ENCODE results near the gene KRTAP10-2.

KRTAP10-2 gene

DNA sequence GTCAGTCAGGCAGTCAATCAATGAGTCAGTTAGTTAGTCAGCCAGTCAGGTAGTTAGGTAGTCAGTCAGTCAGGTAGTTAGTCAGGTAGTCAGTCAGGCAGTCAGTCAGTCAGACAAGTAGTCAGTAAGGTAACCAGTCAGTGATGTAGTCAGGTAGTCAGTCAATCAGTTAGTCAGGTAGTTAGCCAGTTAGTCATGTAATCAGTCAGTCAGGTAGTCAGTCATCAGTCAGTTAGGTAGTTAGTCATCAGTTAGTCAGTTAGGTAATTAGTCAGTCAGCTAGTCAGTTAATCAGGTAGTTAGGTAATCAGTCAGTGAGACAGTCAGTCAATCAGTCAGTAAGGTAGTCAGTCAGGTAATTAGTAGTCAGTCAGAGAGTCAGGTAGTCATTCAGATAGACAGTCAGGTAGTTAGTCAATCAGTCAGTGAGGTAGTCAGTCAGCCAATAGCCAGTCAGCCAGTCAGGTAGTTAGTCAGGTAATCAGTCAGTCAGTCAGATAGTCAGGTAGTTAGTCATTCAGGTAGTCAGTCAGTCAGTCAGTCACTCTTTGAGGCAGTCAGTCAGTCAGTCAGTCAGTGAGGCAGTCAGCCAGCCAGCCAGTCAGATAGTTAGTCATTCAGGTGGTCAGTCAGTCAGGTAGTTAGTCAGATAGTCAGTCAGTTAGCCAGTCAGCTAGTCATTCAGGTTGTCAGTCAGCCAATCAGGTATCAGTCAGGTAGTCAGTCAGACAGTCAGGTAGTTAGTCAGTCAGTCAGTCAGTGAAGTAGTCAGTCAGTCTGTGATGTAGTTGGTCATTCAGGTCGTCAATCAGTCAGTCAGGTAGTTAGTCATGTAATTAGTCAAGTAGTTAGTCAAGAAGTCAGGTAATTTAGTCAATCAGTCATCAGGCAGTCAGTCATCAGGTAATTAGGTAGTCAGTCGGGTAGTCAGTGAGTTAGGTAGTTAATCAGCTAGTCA lies 26.6 kb downstream of the KRTAP10-2 start:
- no peak for DNase-seq

DNA sequence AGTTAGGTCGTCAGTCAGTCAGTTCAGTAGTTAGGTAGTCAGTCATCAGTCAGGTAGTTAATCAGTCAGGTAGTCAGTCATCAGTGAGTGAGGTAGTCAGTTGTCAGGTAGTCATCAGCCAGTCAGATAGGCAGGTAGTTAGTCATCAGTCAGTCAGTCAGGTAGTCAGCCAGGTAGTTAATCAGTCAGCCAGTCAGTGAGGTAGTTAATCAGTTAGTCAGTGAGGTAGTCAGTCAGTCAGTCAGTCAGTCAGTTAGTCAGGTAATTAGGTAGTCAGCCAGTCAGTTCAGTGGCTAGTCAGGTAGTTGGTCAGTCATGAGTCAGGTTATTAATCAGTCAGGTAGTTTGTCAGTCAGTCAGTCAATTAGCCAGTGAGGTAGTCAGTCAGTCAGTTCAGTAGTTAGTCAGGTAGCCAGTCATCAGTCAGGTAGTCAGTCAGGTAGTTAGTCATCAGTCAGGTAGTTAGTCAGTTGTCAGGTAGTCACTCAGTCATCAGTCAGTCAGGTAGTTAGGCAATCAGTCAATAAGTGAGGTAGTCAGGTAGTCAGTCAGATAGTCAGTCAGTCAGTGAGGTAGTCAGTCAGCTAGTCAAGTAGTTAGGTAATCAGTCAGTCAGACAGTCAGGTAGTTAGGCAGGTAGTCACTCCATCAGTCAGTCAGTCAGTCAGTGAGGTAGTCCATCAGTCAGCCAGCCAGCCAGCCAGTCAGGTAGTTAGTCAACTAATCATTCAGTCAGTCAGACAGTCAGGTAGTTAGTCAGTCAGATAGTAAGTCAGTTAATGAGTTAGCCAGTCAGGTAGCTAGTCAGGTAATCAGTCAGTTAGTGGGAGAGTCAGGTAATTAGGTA lies 27.5 kb downstream of the KRTAP10-2 start:
- DNase-seq, result no peak

DNA sequence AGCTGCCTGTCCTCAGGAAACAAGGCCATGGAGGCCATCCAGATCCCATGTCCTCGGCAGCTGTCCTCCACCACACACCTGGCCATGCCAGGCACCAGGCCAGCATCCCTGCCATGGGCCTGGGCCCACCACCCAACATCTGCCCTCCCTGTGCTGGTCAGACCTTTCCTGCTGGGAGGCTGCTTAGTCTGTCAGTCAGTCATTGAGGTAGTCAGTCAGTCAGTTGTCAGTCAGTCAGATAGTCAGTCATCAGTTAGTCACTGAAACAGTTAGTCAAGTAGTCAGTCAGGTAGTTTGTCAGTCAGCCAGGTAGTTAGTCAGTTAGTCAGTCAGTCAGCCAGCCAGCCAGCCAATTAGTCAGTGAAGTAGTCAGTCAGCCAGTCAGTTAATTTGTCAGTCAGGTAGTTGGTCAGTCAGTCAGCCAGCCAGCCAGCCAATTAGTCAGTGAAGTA lies 28.5 kb downstream of the KRTAP10-2 start:
- DNase-seq, result no peak

DNA sequence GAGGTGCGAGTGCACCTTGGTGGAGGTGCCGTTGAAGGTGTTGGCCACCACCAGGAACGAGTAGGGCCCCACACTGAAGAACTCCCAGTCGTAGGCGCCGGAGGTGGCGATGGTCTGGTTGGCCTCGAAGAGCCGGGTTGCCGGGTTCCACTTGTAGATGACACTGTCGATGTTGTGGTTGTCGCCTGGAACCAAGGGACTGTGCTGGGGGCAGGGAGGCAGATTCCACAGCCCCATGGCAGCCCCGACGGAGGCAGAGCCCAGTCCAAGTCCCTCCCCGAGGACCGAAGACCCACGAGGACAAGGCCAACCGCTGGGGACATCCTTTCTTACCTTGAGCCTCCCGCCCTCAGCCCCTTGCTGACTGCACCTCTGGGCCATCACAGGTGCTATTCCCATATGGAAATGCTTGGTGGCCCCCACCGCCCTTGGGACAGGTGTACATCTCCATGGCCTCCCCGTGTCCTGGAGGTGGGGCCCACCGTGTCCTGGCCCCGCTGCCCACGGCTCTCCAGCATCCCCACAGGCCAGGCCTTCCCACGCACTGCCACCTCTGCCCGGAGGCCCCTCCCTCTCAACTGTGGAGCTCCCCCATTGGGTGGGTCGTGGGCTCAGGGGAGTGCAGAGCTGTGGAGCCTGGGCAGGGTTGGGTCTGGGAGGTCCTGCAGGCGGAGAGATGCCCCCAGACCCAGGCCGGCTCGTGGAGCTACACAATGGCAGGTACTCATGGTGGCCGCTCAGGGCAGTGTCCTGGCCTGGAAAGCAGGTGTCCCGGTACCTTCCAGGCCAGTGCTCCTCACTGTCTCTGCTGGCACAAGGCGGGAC lies 29.2 kb downstream of the KRTAP10-2 start:
- DNase-seq, result no peak

DNA sequence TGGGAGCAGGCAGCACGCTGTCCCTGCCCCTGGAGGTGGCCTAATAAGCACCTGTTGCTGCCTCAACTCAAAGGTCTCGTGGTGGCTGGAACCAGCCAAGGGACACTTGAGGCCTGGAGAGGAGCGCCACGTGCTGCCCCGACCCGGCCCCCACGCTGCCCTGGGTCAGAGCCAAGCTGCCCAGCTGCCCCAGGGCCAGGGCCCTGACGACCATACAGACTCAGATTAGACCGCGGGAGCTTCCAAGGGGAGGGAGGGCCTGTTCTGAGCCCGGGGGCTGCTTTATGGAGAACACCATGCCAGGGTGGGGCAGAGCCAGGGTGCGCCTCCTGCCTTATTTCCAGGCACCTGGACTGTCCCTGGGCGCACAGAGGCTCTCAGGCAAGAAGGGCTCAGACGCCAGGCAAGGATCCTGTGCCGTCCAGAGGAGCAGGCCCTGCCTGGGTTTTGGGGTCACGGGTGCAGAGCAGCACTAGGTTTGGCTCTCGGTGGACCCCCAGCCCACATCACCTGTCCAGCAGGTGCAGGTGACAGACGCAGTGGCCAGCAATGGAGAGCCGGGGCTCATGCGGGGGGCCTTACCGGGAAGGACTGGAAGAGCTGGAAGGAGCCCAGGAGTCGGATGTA lies 29.9 kb downstream of the KRTAP10-2 start:
- DNase-seq, result no peak

DNA sequence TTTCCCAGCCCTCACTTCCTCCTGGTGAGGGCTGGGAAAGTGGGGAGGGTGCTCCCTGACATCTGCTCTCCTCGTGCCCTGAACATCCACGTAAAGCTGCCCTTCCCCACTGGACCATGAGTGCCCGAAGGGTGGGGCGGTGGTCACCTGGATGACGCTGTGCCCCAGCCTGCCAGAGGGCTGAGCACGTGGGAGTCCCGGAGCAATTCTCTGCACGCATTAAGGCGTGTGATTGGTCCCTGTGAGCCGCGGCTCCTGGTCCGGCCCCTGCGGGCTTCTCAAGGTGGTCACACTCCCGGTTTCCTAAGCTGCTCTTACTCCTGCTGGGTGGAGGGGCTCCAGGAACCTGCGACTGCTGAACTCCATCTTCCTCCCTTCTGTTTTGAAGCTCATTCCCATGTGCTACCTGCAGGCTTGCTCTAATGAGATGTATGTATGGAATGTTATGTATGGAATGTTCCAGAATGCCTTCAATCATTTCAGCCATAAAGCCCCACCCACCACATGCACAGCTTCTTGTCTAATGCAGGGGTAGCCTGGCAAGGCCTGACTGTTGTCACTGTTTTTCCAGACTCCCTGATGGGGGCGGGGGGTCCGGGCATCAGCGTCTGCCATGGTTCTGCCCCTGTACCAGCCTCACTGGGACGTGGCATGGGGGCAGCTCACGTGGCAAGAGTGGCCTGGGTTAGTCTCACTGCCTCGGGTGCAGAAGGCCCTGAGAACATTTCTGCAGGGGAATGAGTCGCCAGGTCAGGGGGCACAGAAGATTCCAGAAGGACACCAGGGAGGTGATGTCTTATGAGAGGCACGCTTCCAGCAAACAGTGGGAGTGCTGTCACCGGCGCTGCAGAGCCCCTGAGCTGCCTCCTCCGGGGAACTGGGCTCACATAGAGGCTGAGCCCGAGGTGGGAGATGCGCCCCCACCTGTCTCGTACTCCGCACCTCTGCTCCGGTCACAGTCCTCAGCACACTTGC lies 30.7 kb downstream of the KRTAP10-2 start:
- DNase-seq, result no peak

DNA sequence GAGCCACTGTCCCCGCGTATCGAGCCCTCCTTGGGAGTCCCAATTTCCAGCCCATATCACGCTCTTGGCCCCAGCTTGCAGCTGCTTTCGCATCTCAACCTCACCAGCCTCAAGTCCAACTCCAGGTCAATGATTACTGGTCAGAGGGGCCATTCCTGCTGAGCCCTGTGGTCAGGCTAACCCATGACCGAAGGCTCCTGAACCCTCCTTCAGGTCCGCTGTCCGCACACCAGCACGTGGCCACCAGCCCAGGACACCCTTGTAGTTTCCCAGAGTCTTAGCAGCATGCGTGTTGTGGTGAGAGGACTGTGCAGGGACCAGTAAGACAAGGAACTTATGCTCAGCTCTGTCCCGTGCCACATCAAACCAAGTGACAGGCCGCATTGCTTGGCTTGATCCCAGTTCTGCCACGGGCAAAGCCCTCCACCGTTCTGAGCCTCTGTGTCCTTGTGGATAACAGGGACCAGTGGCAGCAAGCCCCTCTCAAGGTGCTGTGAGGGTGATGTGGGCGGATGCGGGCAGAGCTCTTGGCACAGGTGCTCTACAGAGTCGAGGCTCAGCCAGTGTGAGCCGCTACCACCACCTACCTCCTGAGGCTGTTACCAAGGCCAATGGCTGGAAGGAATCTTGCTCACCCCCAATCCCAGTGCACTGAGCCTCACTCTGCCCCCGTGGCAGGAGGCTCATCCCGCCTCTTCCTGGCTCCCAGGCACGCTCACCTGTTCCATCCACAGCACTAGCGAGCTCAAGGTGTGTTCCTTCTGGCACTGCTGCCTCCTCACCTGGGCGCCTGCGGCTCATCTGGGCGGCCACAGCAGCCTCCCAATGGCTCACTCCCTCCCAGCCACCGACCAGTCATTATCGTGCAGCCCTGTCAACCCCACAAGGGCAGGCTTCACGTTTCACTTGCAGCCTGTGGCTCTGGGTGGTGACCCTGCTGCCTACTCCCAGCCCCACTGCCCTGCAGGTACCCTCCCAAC lies 31.7 kb downstream of the KRTAP10-2 start:
- no peak for DNase-seq

DNA sequence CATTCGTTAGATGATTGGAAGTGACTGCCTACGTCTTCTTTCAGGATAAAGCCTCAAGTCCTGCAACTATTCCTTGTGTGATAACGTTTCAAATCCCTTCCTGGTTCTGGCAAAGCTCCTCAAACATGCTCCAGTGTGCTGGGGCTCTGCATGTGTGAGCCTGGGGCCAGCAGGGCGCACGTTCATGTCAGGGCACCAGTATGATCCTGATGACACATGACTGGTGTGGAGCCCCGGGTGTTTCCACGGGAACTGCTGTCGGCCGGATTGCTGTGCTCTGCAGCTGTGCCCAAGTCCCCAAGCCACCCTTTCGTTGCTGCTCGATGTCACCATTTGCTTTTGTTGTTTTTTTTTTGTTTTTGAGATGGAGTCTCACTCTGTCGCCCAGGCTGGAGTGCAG lies 32.6 kb downstream of the KRTAP10-2 start:
- DNase-seq, result no peak

DNA sequence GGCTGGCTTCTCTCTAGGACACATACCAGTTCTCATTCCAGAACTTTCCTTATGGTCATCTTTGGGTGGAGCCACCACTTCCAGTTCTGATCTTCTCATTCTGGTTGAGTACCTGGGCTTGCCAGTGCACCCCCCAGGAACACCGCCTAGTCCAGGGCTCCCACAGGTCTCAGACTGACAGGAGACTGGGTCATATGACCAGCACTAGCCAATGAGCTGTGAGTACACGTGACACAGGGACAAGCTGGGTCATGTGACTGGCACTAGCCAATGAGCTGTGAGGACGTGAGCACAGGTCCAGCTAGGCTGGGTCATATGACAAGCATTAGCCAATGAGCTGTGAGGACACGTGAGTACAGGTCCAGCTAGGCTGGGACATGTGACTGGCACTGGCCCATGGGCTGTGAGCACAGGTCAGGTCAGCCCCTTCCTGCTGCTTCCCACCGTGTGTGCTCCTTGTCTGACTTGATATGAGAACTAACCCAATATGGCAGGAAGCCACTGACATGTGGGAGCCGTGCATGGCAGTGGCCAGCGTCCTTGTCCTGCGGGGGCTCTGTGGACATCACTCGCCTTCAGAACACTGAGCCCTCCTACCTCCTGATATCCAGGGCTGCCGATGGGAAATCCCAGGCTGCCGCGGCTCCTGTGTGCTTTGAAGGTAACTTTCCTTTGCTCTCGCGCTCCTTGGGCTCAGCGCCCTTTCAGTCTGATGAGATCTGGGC lies 34.0 kb downstream of the KRTAP10-2 start:
- DNase-seq, result no peak

DNA sequence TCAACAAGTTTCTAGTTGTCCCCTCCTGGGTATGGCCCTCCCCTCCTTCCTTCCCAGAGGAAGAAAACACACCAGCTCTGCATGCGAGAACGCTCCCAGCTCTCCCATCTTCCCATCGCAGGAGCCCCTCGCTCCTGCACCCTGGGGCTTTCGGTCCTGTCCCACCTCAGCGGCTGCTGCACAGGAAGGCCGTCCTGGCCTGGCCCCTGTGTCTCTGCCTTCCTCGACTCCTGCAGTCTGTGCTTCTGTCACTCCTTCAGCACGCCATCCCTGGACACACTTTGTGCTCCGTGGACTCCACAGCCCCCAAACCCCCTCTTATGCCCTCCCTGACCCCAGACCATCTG lies 34.5 kb downstream of the KRTAP10-2 start:
- no peak for DNase-seq

DNA sequence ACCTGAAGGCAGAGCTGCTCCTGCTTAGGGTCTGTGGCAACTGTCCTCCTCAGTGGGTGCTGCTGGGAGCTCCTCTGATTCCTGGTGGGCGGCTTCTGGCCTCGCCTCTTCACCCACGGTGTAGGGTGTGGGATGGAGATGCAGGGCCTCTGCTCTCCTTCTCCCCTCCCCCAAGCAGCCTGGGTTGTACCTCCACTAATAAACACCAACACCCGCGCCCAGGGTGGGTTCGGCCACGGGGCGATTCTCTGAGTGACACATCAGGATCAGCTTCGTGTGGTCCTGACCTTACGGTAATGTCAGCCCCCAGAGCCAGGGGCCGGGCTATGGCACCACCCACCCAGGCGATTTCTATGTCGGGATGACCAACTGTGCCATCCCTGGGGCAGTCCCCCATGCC lies 35.0 kb downstream of the KRTAP10-2 start:
- no peak for DNase-seq

DNA sequence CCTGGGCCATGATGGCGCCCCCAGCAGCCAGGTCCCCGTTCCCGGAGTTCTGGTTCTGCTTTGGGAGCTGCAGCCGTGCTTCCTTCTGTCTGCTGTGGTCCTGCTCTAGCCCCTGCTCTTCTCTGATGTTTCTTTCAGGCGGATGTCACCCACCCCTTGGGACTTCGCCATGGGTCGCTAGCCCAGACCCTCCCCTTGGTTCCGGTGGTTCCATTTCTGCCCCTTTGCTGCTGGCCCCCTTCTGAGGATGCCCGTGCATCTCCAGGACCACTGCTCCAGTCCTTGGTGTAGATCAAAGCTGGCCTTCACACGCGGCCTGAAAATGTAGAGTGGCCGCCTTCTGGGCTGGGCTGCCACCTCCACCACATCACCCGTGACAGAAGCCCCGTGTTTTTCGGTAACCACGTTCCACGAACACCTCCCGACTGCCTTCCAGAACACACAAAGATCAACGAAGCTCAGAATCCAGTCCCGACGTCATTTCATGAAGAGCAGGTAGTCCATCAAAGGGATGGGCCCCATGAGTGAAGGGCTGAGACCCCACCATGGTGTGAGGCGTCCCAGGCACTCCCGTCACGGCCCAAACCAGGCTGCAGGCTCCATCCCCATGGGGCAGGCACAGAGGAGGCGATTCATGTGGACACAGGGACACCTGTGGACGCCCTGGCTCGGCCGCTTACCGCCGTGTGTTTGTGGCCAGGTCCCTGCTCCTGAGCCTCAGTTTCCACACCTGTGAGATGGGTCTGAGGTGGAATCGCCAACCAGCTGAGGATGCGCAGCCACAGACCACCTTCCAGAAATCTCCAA lies 35.7 kb downstream of the KRTAP10-2 start:
- DNase-seq, result no peak

DNA sequence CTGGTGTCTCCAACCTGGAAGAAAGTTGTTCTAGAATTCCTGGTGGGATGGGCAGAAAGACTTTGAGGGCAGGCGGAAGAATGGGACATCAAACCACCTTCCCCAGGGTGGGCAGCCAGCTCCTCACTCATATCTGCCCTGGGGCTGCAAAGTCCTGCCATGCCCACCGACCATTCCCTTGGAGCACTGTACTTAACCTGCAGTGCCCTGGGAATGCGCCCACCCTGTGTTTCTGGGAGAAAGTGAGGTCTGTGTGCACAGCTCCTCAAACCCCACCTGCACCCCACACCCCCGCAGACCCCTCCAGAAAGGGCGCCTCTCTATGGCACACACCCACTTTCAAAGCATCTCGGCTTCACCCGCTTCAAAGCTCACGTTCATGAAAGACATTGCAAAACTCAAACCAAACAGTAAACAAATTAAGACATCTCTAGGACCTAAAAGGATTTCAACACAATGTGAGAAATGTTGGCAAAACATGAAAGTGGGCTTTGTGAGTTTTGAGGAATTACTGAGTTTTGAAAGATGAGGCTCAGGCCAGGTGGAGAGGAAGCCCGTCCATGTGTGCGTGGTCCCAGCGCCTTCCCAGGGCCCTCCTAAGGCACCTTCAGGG lies 36.5 kb downstream of the KRTAP10-2 start:
- peak; percentile 37 for DNase-seq

DNA sequence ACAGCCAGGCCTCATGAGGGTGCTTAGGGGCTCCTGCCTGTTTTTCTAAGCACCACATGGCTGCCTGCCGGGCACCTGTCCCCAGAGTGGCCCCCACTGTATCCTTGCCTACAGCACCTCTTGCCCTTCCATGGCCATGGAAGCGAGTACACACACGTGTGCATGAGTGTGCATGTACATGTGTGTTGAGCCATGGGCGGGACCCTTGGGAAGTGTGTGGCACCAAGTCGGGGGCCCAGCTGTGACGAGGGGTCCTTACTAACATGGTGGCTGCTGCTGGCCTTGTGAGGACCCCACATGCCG lies 37.1 kb downstream of the KRTAP10-2 start:
- DNase-seq, result no peak

DNA sequence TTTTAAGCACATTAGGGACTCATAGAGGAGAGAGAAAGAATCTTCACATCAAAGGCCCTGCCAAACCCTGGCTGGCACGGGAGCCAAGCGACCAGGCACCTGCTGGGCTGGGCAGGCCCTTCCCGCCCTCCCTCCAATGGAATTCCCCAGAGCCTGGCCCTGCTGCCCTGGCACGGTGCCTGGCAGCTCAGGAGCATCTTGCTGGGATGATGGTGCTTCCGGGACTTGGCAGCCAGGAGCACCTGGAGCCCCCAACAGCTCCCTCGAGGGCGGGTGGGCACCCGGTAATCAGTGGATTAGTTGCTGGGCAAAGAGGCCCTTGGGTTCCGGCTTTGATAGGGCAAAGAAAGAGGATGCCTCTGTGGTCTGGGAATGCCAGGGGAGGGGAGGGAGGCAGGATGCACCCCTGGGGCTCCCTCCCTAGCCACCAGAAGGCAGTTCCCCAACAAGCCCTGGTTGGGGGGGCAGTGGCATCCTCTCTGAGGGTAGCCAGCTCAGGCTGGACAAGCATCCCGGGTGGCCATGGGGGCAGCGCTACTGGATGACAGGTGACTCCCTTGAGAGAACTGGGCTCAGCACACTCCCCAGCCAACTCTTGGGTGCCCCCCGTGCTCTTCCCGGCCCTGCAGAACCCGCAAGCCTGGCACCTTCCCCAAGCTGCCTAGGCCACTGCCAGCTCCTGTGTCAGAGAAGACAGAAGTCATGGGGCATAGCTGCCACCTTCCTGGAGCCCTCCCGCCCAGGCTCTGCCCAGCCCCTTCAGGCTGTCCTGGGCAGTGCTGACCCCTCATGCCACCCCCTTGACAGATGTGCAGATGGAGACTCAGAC lies 37.7 kb downstream of the KRTAP10-2 start:
- DNase-seq, result no peak

DNA sequence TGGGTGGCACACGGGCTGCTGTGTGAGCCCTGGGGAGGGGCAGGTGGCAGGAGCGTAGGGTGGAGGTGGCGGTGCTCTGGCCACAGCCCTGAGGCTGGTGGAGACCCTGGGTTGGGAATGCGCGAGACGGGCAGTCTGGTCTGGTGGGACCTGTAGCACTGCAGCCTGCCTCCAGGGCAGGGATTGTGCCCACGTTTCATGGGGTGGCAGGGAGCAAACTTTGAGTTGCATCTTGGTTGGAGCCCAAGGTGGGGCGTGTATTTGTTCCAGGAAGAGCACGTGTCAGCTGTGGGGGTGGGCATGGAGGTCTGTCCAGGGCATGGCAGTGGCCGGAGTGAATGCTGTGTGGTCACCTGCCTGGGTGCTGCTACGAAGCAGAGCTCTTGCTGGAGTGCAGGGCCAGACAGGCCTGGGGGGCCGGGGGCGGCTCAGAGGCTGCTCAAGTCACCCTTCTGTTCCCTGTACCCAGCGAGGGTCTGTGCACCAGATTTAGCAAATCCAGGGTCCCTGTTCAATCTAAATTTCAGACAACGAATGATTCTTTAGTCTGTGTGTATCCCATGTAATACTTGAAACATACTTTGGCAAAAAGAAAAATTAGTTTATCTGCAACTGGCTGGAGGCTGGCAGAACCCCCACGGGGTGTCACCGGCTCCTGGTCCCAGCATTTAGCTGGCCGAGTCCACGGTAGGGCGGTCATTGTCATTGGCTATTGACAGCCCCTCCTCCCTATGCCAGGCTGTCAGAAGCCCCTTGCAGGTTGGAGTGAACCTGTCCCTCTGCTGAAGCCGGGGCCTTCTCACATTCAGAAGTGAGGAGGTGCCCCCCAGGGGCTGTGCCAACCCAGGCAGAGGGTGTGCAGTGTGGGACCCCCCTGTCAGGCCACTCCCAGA lies 38.6 kb downstream of the KRTAP10-2 start:
- DNase-seq, result no peak

Measured in MV-4-11 (cell line).